SK-N-MC (cell line): ENCODE measurements around the gene OGFRL1.
A peak's percentile ranks its signal among the peaks of the same experiment; 100 is the strongest.

Source experiments
- DNase-seq: peaks from one replicate; pipeline ENCODE4 v3.0.0-alpha.2; 2011; ENCODE audit warnings: low read depth, low spot score
- H3K27ac ChIP-seq: fragments of 200-600 bp; sonication (generic); 2 replicates; pipeline ENCODE4 v1.5.1; 2016; ENCODE audit warnings: mixed run types
- H3K36me3 ChIP-seq: fragments of 200-600 bp; sonication (generic); 2 replicates; pipeline ENCODE4 v1.6.1; 2017; ENCODE audit warnings: antibody characterized with exemption, low read length, mixed read lengths; ENCODE audit not compliant: insufficient read depth
- H3K4me3 ChIP-seq: fragments of 200-600 bp; sonication (generic); 2 replicates; pipeline ENCODE4 v1.5.1; 2016
- H3K9ac ChIP-seq: fragments of 200-600 bp; sonication (generic); 2 replicates; pipeline ENCODE4 v1.8.0; 2017; ENCODE audit warnings: mixed run types, mixed read lengths; ENCODE audit not compliant: insufficient read length
- H3K9me3 ChIP-seq: fragments of 200-600 bp; sonication (generic); 2 replicates; pipeline ENCODE4 v1.6.1; 2017; ENCODE audit warnings: low read depth, mild to moderate bottlenecking, antibody characterized with exemption, low read length, moderate library complexity, mixed read lengths
- EZH2 ChIP-seq: fragments of 200-600 bp; sonication (generic); IDR thresholded peaks from one replicate; pipeline ENCODE4 v1.6.1; 2017; ENCODE audit warnings: antibody characterized with exemption
- FOXP2 ChIP-seq: optimal IDR thresholded peaks from 2 replicates; pipeline ENCODE3; 2011; ENCODE audit warnings: mild to moderate bottlenecking, moderate library complexity; ENCODE audit not compliant: insufficient read depth; ENCODE audit errors: extremely low read length, control extremely low read depth
- POLR2AphosphoS5 ChIP-seq: IDR thresholded peaks from 2 replicates; pipeline ENCODE4 v1.6.1; 2012; ENCODE audit warnings: mild to moderate bottlenecking, low read depth, low read length, borderline replicate concordance

Gene OGFRL1

DNA sequence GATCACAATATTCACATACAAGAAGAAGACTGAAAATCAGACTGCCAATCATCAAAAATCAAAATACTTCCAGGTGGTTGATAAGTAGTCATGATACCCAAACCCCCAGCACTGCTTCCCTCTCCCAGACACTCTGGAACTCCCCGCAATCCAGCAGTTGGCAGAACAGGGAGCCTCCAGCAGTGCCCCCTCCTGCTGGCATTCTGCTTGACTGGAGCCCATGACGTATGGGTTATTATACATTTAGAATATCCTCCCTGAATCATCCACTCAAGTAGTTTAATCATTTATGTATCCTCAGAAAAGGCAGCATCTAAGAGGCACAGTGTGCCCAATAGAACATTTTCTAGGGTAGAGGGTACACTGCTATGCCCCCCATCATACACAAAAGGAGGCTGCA, 9.3 kb upstream of the OGFRL1 start:
- Histone ChIP-seq H3K36me3 (no peaks in the 10 kb centered on the region), H3K9ac (no peak overlapping the region), H3K4me3 (no peak overlapping the region), H3K9me3 (no peaks in the 10 kb centered on the region), H3K27ac (no peak overlapping the region)
- DNase-seq: no peak
- TF ChIP-seq EZH2 (no peak), POLR2AphosphoS5 (no peak), FOXP2 (no peak)

DNA sequence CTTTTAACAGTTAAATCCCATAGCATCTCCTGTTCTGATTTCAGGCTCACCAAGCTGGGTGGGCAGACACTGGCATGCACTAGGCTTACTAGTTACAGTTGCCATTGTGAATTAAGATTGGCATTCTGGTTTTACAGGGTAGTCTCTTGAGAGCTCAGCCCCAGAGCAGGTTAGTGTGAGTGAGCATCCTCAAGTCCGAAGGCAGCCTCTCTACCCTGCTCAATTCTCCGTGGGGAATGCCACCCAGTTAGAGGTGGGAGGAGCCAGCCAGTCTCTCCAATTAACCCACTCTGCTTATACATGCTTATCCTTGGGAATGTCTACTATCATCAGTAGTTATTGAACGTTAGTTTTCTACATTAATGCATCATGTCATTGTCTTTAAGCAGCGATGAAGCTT, 8.9 kb upstream of the OGFRL1 start:
- Histone ChIP-seq H3K36me3 (no peaks in the 10 kb centered on the region), H3K4me3 (no peak overlapping the region)
- TF ChIP-seq POLR2AphosphoS5 (no peak), EZH2 (no peak), FOXP2 (no peak)

DNA sequence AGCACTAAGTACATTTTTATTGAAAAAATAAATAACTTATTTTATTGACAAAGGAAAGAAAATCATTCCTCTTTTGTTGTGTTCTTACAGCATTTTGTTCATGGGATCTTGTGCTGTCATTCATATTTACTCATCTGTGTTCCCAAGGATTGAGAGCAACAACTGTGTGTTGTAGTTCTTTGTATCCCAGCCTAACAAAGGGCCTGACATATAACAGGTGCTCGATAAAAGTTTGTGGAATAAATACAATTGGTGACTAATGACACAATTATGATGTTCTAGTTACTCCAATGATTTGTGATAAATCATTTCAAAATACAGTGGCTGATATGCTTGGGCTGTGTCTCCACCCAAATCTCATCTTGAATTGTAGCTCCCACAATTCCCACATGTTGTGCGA, 7.9 kb upstream of the OGFRL1 start:
- TF ChIP-seq EZH2: no peak
- TF ChIP-seq FOXP2: no peak
- TF ChIP-seq POLR2AphosphoS5: no peak
- no peak for DNase-seq
- H3K9me3 ChIP-seq: no peaks in the 10 kb centered on the region
- no peak overlapping the region for H3K9ac ChIP-seq
- H3K27ac ChIP-seq: no peak overlapping the region
- no peaks in the 10 kb centered on the region for H3K36me3 ChIP-seq
- H3K4me3 ChIP-seq: no peak overlapping the region

More for the DNA sequence above, 8.9 kb upstream of the OGFRL1 start:
- H3K9me3 ChIP-seq: no peaks in the 10 kb centered on the region
- H3K27ac ChIP-seq: no peak overlapping the region
- no peak overlapping the region for H3K9ac ChIP-seq
- DNase-seq: no peak

DNA sequence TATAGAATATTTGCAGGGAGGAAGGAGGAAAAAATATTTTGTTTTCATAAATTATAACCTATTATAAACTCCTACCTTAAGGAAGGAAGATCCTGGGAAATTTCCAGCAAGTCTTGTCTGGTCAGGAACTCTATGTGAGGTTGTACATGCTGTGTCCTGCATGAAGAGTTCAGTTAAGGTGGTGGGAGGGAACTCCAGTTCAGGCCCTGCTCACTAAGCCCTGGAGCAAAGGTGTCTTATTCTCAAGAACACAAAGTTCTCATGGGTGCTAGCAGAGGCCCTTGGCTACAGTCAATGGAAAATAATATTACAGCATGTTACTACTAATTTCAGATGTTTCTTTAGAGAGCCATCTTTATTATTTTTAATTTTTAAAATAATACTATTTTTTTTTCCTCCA, 3.8 kb upstream of the OGFRL1 start:
- no peak for DNase-seq
- Histone ChIP-seq H3K27ac (no peak overlapping the region), H3K9me3 (no peaks in the 10 kb centered on the region)

DNA sequence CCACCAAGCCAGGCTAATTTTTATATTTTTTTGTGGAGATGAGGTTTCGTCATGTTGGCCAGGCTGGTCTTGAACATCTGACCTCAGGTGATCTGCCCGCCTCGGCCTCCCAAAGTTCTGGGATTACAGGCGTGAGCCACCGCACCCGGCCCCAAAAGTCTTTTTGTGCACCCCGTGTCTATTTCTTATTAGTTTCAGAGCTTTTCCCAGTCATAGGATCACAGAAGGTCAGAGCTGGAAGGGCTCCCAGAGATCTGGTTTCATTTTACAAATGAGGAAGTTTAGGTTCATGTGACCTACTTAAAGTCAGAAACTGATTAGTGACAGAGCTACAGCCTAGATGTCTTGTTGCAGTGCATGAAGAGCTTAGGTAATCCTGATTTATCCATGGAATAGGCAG, 1.6 kb upstream of the OGFRL1 start:
- DNase-seq: no peak
- H3K27ac ChIP-seq: no peak overlapping the region
- H3K9me3 ChIP-seq: no peaks in the 10 kb centered on the region
- H3K9ac ChIP-seq: no peak overlapping the region
- no peaks in the 10 kb centered on the region for H3K36me3 ChIP-seq
- no peak overlapping the region for H3K4me3 ChIP-seq
- TF ChIP-seq FOXP2 (no peak), EZH2 (no peak), POLR2AphosphoS5 (no peak)

More for the DNA sequence above, 3.8 kb upstream of the OGFRL1 start:
- Histone ChIP-seq H3K4me3 (no peak overlapping the region), H3K9ac (no peak overlapping the region), H3K36me3 (no peaks in the 10 kb centered on the region)
- no peak for TF ChIP-seq FOXP2
- no peak for TF ChIP-seq EZH2
- TF ChIP-seq POLR2AphosphoS5: no peak

GRCh38 chr6:71287926-71288227, 734 bp upstream of the OGFRL1 start:
- TF ChIP-seq EZH2 (no peak), FOXP2 (no peak), POLR2AphosphoS5 (no peak)
- Histone ChIP-seq H3K36me3 (no peaks in the 10 kb centered on the region), H3K9ac (no peak overlapping the region), H3K4me3 (peak overlapping the region; percentile 86), H3K9me3 (no peaks in the 10 kb centered on the region), H3K27ac (no peak overlapping the region)
- DNase-seq: no peak

GRCh38 chr6:71289039-71289801, 609 bp downstream of the OGFRL1 start:
- no peak for DNase-seq

GRCh38 chr6:71289802-71290175, 1.2 kb downstream of the OGFRL1 start:
- H3K4me3 ChIP-seq: peak overlapping the region; percentile 86
- no peak overlapping the region for H3K27ac ChIP-seq
- TF ChIP-seq EZH2 (no peak), POLR2AphosphoS5 (no peak), FOXP2 (no peak)
- peak overlapping the region; percentile 74 for H3K9ac ChIP-seq
- H3K36me3 ChIP-seq: no peaks in the 10 kb centered on the region; the same call in 1 of the 2 replicates
- no peak for DNase-seq
- H3K9me3 ChIP-seq: no peaks in the 10 kb centered on the region

More at GRCh38 chr6:71289039-71289801, 609 bp downstream of the OGFRL1 start:
- Histone ChIP-seq H3K4me3 (peak overlapping the region; percentile 86), H3K36me3 (no peaks in the 10 kb centered on the region; the same call in 1 of the 2 replicates), H3K9me3 (no peaks in the 10 kb centered on the region), H3K27ac (no peak overlapping the region), H3K9ac (peak overlapping the region; percentile 74)
- TF ChIP-seq EZH2 (no peak), POLR2AphosphoS5 (no peak), FOXP2 (no peak)

GRCh38 chr6:71290611-71291010, 2.0 kb downstream of the OGFRL1 start:
- H3K4me3 ChIP-seq: no peak overlapping the region; the same call in 1 of the 2 replicates
- no peaks in the 10 kb centered on the region for H3K9me3 ChIP-seq
- no peak overlapping the region for H3K27ac ChIP-seq
- no peak overlapping the region for H3K9ac ChIP-seq
- peaks cover 5% of the 10 kb centered on the region; the same call in 1 of the 2 replicates for H3K36me3 ChIP-seq
- TF ChIP-seq POLR2AphosphoS5 (no peak), EZH2 (no peak), FOXP2 (no peak)
- DNase-seq: no peak
